CD4-positive, alpha-beta T cell treated with Interferon alpha-2 for 1 hour (primary cell): ENCODE data around the gene NTSR2.

ENCODE experiments used
- DNase-seq, 2 donors: peaks; one replicate each; pipeline ENCODE4 v3.0.0-alpha.2; 2020 to 2022

Gene NTSR2

GRCh38 chr2:11698009-11698922, 28.3 kb upstream of the NTSR2 start:
- DNase-seq: no peak

- no peak for DNase-seq
These were observed 27.3 kb upstream of the NTSR2 start for GRCh38 chr2:11697103-11697871.

GRCh38 chr2:11696736-11697102, 26.7 kb upstream of the NTSR2 start:
- no peak for DNase-seq

- no peak for DNase-seq
These were observed 25.6 kb upstream of the NTSR2 start for GRCh38 chr2:11695576-11695975.

- DNase-seq: peak; percentile 63 to 79
These were observed 23.0 kb upstream of the NTSR2 start for GRCh38 chr2:11692966-11693521.

GRCh38 chr2:11691076-11691660, 21.2 kb upstream of the NTSR2 start:
- DNase-seq: no peak

GRCh38 chr2:11688222-11689069, 18.5 kb upstream of the NTSR2 start:
- peak; percentile 81 to 87 for DNase-seq

- DNase-seq: no peak
These were observed 17.7 kb upstream of the NTSR2 start for GRCh38 chr2:11687736-11688135.

- DNase-seq: no peak
These were observed 16.0 kb upstream of the NTSR2 start for GRCh38 chr2:11685906-11686470.

GRCh38 chr2:11684894-11685460, 15.0 kb upstream of the NTSR2 start:
- no peak for DNase-seq

GRCh38 chr2:11683966-11684365, 14.0 kb upstream of the NTSR2 start:
- DNase-seq: no peak

GRCh38 chr2:11683476-11683875, 13.5 kb upstream of the NTSR2 start:
- DNase-seq: no peak

- no peak for DNase-seq
These were observed 12.6 kb upstream of the NTSR2 start for GRCh38 chr2:11682590-11682915.

- DNase-seq: peak in 1 of 2 donors; percentile 55
These were observed 12.0 kb upstream of the NTSR2 start for GRCh38 chr2:11681722-11682589.

GRCh38 chr2:11680901-11681721, 11.1 kb upstream of the NTSR2 start:
- no peak for DNase-seq

GRCh38 chr2:11680182-11680900, 10.3 kb upstream of the NTSR2 start:
- no peak for DNase-seq

- DNase-seq: no peak
These were observed 9.6 kb upstream of the NTSR2 start for GRCh38 chr2:11679486-11680181.

GRCh38 chr2:11679016-11679415, 9.0 kb upstream of the NTSR2 start:
- no peak for DNase-seq
